Measurements from ENCODE around the gene WNT9A. TPM values are rescaled to one million over a fixed set of nuclear protein-coding genes. Genes with fewer than 3 reads are reported as not detected.
"Not testable (repeated sequence)": the region's sequence is repeated elsewhere in the genome, so short reads cannot be mapped to it uniquely, and the experiment has no call there.

Gene WNT9A
- total RNA-seq, 1 experiment from 2014 or later: not detected

DNA sequence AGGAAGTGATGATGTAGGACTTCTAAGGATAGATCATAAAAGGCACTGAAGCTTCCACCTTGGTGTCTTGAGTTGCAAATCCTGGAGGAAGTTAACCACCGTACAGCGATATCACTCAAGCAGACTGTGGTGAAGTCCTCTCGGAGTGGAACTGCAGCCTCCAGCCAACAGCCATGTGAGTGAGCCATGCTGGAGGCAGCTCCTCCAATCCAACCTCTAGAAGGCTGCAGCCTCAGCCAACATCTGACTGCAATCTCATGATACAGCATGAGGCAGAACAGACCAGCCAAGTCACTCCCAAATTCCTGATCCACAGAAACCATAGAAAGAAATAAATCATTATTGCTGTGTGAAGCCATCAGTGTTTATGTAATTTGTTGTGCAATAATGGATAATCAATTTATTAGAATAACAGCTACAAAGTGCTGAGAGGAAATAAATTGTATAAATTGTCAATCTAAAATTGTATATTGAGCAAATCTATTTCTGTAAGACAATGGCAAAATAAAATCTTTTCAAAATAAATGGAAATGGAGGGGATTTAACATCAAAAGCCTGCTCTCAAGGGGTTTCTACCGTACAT is 67.3 kb downstream of the WNT9A start:
- H3K36me3 ChIP-seq (ENCODE audit: insufficient read depth, low read length, poor library complexity, severe bottlenecking): no peaks in the 10 kb centered on the region
- H3K27ac ChIP-seq (ENCODE audit: low read depth, low read length, poor library complexity, severe bottlenecking): no peak overlapping the region
- no peaks in the 10 kb centered on the region for H3K4me1 ChIP-seq (ENCODE audit: insufficient read depth, low read length, poor library complexity, severe bottlenecking)
- intact Hi-C loops (cut with micrococcal nuclease; ENCODE audit: unreplicated experiment): no loop called here
- peaks cover 18% of the 10 kb centered on the region for H3K27me3 ChIP-seq (replicated peaks; ENCODE audit: insufficient read depth, low read depth, low read length, poor library complexity)
- CTCF ChIA-PET: no interaction called here
- BruUV-seq (replicated peaks): no TSS peak
- POLR2A ChIA-PET (ENCODE audit: low non-redundant PET): no interaction called here
- DNase-seq (ENCODE audit: low spot score): no peak
- H3K9me3 ChIP-seq (ENCODE audit: low read depth, low read length, poor library complexity, severe bottlenecking): no peaks in the 10 kb centered on the region
- no peak overlapping the region for H3K4me3 ChIP-seq (ENCODE audit: low read depth, low read length, poor library complexity, severe bottlenecking)
- TF ChIP-seq EZH2 (IDR thresholded peaks at IDR 0.05; ENCODE audit: borderline replicate concordance, low read depth, low read length, poor library complexity, severe bottlenecking): no peak
- TF ChIP-seq, protein P1, sequence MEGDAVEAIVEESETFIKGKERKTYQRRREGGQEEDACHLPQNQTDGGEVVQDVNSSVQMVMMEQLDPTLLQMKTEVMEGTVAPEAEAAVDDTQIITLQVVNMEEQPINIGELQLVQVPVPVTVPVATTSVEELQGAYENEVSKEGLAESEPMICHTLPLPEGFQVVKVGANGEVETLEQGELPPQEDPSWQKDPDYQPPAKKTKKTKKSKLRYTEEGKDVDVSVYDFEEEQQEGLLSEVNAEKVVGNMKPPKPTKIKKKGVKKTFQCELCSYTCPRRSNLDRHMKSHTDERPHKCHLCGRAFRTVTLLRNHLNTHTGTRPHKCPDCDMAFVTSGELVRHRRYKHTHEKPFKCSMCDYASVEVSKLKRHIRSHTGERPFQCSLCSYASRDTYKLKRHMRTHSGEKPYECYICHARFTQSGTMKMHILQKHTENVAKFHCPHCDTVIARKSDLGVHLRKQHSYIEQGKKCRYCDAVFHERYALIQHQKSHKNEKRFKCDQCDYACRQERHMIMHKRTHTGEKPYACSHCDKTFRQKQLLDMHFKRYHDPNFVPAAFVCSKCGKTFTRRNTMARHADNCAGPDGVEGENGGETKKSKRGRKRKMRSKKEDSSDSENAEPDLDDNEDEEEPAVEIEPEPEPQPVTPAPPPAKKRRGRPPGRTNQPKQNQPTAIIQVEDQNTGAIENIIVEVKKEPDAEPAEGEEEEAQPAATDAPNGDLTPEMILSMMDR (conservative IDR thresholded peaks at IDR 0.05; ENCODE audit: low read depth, low read length): no peak

DNA sequence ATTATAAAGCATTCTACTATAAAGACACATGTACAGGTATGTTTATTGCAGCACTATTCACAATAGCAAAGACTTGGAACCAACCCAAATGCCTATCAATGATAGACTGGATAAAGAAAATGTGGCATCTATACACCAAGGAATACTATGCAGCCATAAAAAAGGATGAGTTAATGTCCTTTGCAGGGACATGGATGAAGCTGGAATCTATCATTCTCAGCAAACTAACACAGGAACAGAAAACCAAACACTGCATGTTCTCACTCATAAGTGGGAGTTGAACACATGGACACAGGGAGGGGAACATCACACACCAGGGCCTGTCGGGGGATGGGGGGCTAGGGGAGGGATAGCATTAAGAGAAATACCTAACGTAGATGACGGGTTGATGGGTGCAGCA is 69.9 kb downstream of the WNT9A start:
- CTCF ChIA-PET: not testable (repeated sequence)

DNA sequence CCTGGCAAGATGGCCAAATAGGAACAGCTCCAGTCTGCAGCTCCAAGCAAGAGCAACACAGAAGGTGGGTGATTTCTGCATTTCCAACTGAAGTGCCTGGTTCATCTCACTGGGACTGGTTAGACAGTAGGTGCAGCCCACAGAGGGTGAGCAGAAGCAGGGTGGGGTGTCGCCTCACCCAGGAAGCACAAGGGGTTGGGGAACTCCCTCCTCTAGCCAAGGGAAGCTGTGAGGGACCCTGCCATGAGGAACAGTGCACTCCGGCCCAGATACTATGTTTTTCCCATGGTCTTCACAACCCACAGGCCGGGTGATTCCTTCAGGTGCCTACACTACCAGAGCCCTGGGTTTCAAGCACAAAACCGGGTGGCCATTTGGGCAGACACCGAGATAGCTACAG is 75.8 kb downstream of the WNT9A start:
- CTCF ChIA-PET; DNase-seq (ENCODE audit: low spot score); POLR2A ChIA-PET (ENCODE audit: low non-redundant PET); H3K4me3 ChIP-seq (ENCODE audit: low read depth, low read length, poor library complexity, severe bottlenecking); H3K36me3 ChIP-seq (ENCODE audit: insufficient read depth, low read length, poor library complexity, severe bottlenecking); H3K4me1 ChIP-seq (ENCODE audit: insufficient read depth, low read length, poor library complexity, severe bottlenecking); BruUV-seq (replicated peaks); H3K9me3 ChIP-seq (ENCODE audit: low read depth, low read length, poor library complexity, severe bottlenecking); H3K27ac ChIP-seq (ENCODE audit: low read depth, low read length, poor library complexity, severe bottlenecking); intact Hi-C loops (cut with micrococcal nuclease; ENCODE audit: unreplicated experiment): not testable (repeated sequence)
- H3K27me3 ChIP-seq (replicated peaks; ENCODE audit: insufficient read depth, low read depth, low read length, poor library complexity): peaks cover 10% of the 10 kb centered on the region

More for the DNA sequence above, 69.9 kb downstream of the WNT9A start:
- H3K27ac ChIP-seq (ENCODE audit: low read depth, low read length, poor library complexity, severe bottlenecking); BruUV-seq (replicated peaks); H3K4me1 ChIP-seq (ENCODE audit: insufficient read depth, low read length, poor library complexity, severe bottlenecking); H3K9me3 ChIP-seq (ENCODE audit: low read depth, low read length, poor library complexity, severe bottlenecking); intact Hi-C loops (cut with micrococcal nuclease; ENCODE audit: unreplicated experiment); H3K36me3 ChIP-seq (ENCODE audit: insufficient read depth, low read length, poor library complexity, severe bottlenecking); H3K4me3 ChIP-seq (ENCODE audit: low read depth, low read length, poor library complexity, severe bottlenecking); DNase-seq (ENCODE audit: low spot score); POLR2A ChIA-PET (ENCODE audit: low non-redundant PET): not testable (repeated sequence)
- H3K27me3 ChIP-seq (replicated peaks; ENCODE audit: insufficient read depth, low read depth, low read length, poor library complexity): peaks cover 18% of the 10 kb centered on the region

DNA sequence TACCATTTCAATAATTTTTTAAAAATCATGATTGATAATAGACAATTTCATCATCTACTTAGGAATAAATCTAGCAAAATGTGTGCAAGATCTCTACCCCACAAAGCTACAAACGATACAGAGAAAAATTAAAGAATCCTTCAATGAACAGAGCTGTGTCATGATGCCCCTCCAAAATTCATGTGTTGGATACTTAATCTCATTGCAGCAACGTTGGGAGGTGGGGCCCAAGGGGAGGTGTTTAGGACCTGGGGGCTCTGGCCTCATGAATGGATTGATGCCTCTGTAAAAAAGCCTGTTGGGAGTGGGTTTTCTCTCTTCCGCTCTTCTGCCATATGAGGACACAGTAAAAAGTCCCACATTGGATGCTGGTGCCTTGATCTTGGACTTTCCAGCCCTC is 77.4 kb downstream of the WNT9A start:
- POLR2A ChIA-PET (ENCODE audit: low non-redundant PET): no interaction called here
- no peaks in the 10 kb centered on the region for H3K9me3 ChIP-seq (ENCODE audit: low read depth, low read length, poor library complexity, severe bottlenecking)

More for the DNA sequence above, 77.4 kb downstream of the WNT9A start:
- Histone ChIP-seq H3K27me3 (replicated peaks; ENCODE audit: insufficient read depth, low read depth, low read length, poor library complexity) (peaks cover 10% of the 10 kb centered on the region), H3K36me3 (ENCODE audit: insufficient read depth, low read length, poor library complexity, severe bottlenecking) (no peaks in the 10 kb centered on the region), H3K4me3 (ENCODE audit: low read depth, low read length, poor library complexity, severe bottlenecking) (no peak overlapping the region), H3K27ac (ENCODE audit: low read depth, low read length, poor library complexity, severe bottlenecking) (no peak overlapping the region), H3K4me1 (ENCODE audit: insufficient read depth, low read length, poor library complexity, severe bottlenecking) (no peaks in the 10 kb centered on the region)
- CTCF ChIA-PET: no interaction called here
- no peak for DNase-seq (ENCODE audit: low spot score)
- BruUV-seq (replicated peaks): no TSS peak
- intact Hi-C loops (cut with micrococcal nuclease; ENCODE audit: unreplicated experiment): no loop called here
- TF ChIP-seq, protein P1 (conservative IDR thresholded peaks at IDR 0.05; ENCODE audit: low read depth, low read length): no peak
- TF ChIP-seq EZH2 (IDR thresholded peaks at IDR 0.05; ENCODE audit: borderline replicate concordance, low read depth, low read length, poor library complexity, severe bottlenecking): no peak

All from A673 (cell line).